Duodenal mucosa (tissue), 2 donors: ENCODE data around the gene SUPT3H.
A peak's percentile ranks its signal among the peaks of the same experiment; 100 is the strongest.

Experiments used
- H3K27ac ChIP-seq: one replicate; pipeline ENCODE4 v1.7.0; 2013; ENCODE audit warnings: low read depth, low read length
- H3K27me3 ChIP-seq, 2 donors: one replicate each; pipeline ENCODE4 v1.7.0; 2013; ENCODE audit warnings: low read length in 2 of 2, control low read depth in 1 of 2; ENCODE audit not compliant: insufficient read depth in 2 of 2, control insufficient read depth in 1 of 2
- H3K36me3 ChIP-seq, 2 donors: one replicate each; pipeline ENCODE4 v1.7.0; 2013; ENCODE audit warnings: low read length in 2 of 2, control low read depth in 1 of 2; ENCODE audit not compliant: insufficient read depth in 2 of 2, control insufficient read depth in 1 of 2
- H3K4me1 ChIP-seq, 2 donors: one replicate each; pipeline ENCODE4 v1.7.0; 2013; ENCODE audit warnings: low read length in 2 of 2, control low read depth in 1 of 2; ENCODE audit not compliant: insufficient read depth in 2 of 2, control insufficient read depth in 1 of 2
- H3K4me3 ChIP-seq, 2 donors: one replicate each; pipeline ENCODE4 v1.7.0; 2013; ENCODE audit warnings: low read length in 2 of 2, low read depth in 1 of 2
- H3K9ac ChIP-seq, 2 donors: one replicate each; pipeline ENCODE4 v1.7.0; 2013; ENCODE audit warnings: low read length in 2 of 2, low read depth in 1 of 2
- H3K9me3 ChIP-seq, 2 donors: one replicate each; pipeline ENCODE4 v1.7.0; 2013; ENCODE audit warnings: low read length in 2 of 2, control low read depth in 1 of 2; ENCODE audit not compliant: control insufficient read depth in 1 of 2

Gene SUPT3H

GRCh38 chr6:44809258-44809657, 568.5 kb downstream of the SUPT3H start:
- Histone ChIP-seq H3K27me3 (no peaks in the 10 kb centered on the region), H3K27ac (no peak overlapping the region), H3K36me3 (no peaks in the 10 kb centered on the region), H3K4me1 (peaks cover 15 to 20% of the 10 kb centered on the region in 2 donors), H3K9me3 (no peaks in the 10 kb centered on the region), H3K9ac (no peak overlapping the region), H3K4me3 (no peak overlapping the region)

GRCh38 chr6:44808148-44808547, 569.6 kb downstream of the SUPT3H start:
- H3K27ac ChIP-seq, result no peak overlapping the region
- H3K27me3 ChIP-seq, result no peaks in the 10 kb centered on the region
- H3K36me3 ChIP-seq, result no peaks in the 10 kb centered on the region
- H3K4me3 ChIP-seq, result no peak overlapping the region
- H3K9me3 ChIP-seq, result no peaks in the 10 kb centered on the region
- H3K4me1 ChIP-seq, result peaks cover 15 to 20% of the 10 kb centered on the region in 2 donors
- no peak overlapping the region for H3K9ac ChIP-seq

- Histone ChIP-seq H3K9ac (no peak overlapping the region), H3K9me3 (no peaks in the 10 kb centered on the region), H3K4me1 (peaks cover 15 to 20% of the 10 kb centered on the region in 2 donors), H3K36me3 (no peaks in the 10 kb centered on the region), H3K27ac (no peak overlapping the region), H3K4me3 (no peak overlapping the region), H3K27me3 (peaks cover 0 to under 1% of the 10 kb centered on the region in 2 donors)
Measured at GRCh38 chr6:44806656-44807055, 571.1 kb downstream of the SUPT3H start.

GRCh38 chr6:44805238-44805846, 572.4 kb downstream of the SUPT3H start:
- no peak overlapping the region for H3K27ac ChIP-seq
- no peaks in the 10 kb centered on the region for H3K9me3 ChIP-seq
- no peaks in the 10 kb centered on the region for H3K36me3 ChIP-seq
- H3K4me1 ChIP-seq, result peaks cover 16 to 20% of the 10 kb centered on the region in 2 donors
- no peak overlapping the region for H3K4me3 ChIP-seq
- peaks cover 4 to 5% of the 10 kb centered on the region in 2 donors for H3K27me3 ChIP-seq
- no peak overlapping the region for H3K9ac ChIP-seq

- Histone ChIP-seq H3K4me3 (no peak overlapping the region), H3K36me3 (no peaks in the 10 kb centered on the region), H3K9ac (no peak overlapping the region), H3K9me3 (no peaks in the 10 kb centered on the region), H3K27me3 (peaks cover 4 to 5% of the 10 kb centered on the region in 2 donors), H3K4me1 (peaks cover 20% of the 10 kb centered on the region in 2 donors), H3K27ac (no peak overlapping the region)
Measured at GRCh38 chr6:44804546-44805159, 573.1 kb downstream of the SUPT3H start.

GRCh38 chr6:44804016-44804415, 573.7 kb downstream of the SUPT3H start:
- Histone ChIP-seq H3K27me3 (peaks cover 4 to 5% of the 10 kb centered on the region in 2 donors), H3K27ac (no peak overlapping the region), H3K4me3 (no peak overlapping the region), H3K4me1 (peaks cover 20% of the 10 kb centered on the region in 2 donors), H3K36me3 (no peaks in the 10 kb centered on the region), H3K9me3 (no peaks in the 10 kb centered on the region), H3K9ac (no peak overlapping the region)

- H3K36me3 ChIP-seq, result no peaks in the 10 kb centered on the region
- peaks cover 4 to 9% of the 10 kb centered on the region in 2 donors for H3K27me3 ChIP-seq
- H3K9ac ChIP-seq, result no peak overlapping the region
- H3K4me1 ChIP-seq, result peaks cover 10 to 15% of the 10 kb centered on the region in 2 donors
- no peaks in the 10 kb centered on the region for H3K9me3 ChIP-seq
- H3K27ac ChIP-seq, result no peak overlapping the region
- no peak overlapping the region for H3K4me3 ChIP-seq
Measured at GRCh38 chr6:44800784-44801592, 576.7 kb downstream of the SUPT3H start.

GRCh38 chr6:44800171-44800783, 577.5 kb downstream of the SUPT3H start:
- Histone ChIP-seq H3K9me3 (no peaks in the 10 kb centered on the region), H3K27ac (no peak overlapping the region), H3K36me3 (no peaks in the 10 kb centered on the region), H3K27me3 (peaks cover 4 to 9% of the 10 kb centered on the region in 2 donors), H3K4me1 (peaks cover 10 to 15% of the 10 kb centered on the region in 2 donors), H3K9ac (no peak overlapping the region), H3K4me3 (peak overlapping the region in 1 of 2 donors; percentile 27)

GRCh38 chr6:44797746-44798145, 580.0 kb downstream of the SUPT3H start:
- no peaks in the 10 kb centered on the region for H3K36me3 ChIP-seq

GRCh38 chr6:44795326-44795725, 582.4 kb downstream of the SUPT3H start:
- peaks cover 0 to 4% of the 10 kb centered on the region in 2 donors for H3K27me3 ChIP-seq
- no peaks in the 10 kb centered on the region for H3K9me3 ChIP-seq
- H3K36me3 ChIP-seq, result no peaks in the 10 kb centered on the region
- no peak overlapping the region for H3K4me3 ChIP-seq
- H3K4me1 ChIP-seq, result peaks cover 0 to 4% of the 10 kb centered on the region in 2 donors
- no peak overlapping the region for H3K27ac ChIP-seq
- H3K9ac ChIP-seq, result no peak overlapping the region

More at GRCh38 chr6:44797746-44798145, 580.0 kb downstream of the SUPT3H start:
- H3K27me3 ChIP-seq, result peaks cover 4 to 9% of the 10 kb centered on the region in 2 donors
- peaks cover 0 to 5% of the 10 kb centered on the region in 2 donors for H3K4me1 ChIP-seq
- no peak overlapping the region for H3K4me3 ChIP-seq
- H3K27ac ChIP-seq, result no peak overlapping the region
- no peak overlapping the region for H3K9ac ChIP-seq
- no peaks in the 10 kb centered on the region for H3K9me3 ChIP-seq
